A549 (cell line): Measurements from ENCODE around the gene RTBDN. TPM values are rescaled to one million over a fixed set of nuclear protein-coding genes. Genes with fewer than 3 reads are reported as not detected.

ENCODE experiments used
- ATAC-seq, 2 experiments: fragments of 200-7000 bp in 1 of 2; fragments of >200 bp in 1 of 2; cut with Nextera tagmentation in 1 of 2; cut with Tn5 transposase in 1 of 2; 3 replicates each; pipeline versions ENCODE4 v1.8.0 to v1.9.1; 2018 to 2020; ENCODE audit warnings: mild to moderate bottlenecking in 1 of 2, moderate library complexity in 1 of 2
- CTCF ChIA-PET: fragments of 300-600 bp; sonication (Branson Sonifier 250); formaldehyde crosslinking; extraction: SDS; loops from one replicate; lab custom pipeline; 2021; ENCODE audit warnings: antibody characterized with exemption, inconsistent platforms; lab: Yijun Ruan, JAX
- POLR2A ChIA-PET: fragments of 350-600 bp; formaldehyde crosslinking; extraction: SDS; loops from one replicate; lab custom pipeline; 2021; ENCODE audit warnings: antibody characterized with exemption, inconsistent platforms; lab: Yijun Ruan, JAX
- DNase-seq, 2 experiments: peaks; one replicate each; pipeline versions ENCODE4 v3.0.0 to v3.0.0-alpha.2; 2011 to 2016; ENCODE audit warnings: low read depth in 1 of 2, low spot score in 1 of 2
- FAIRE-seq: peaks from 2 replicates; lab custom pipeline; 2011; peaks lifted over from hg19 to GRCh38; lab: Jason Lieb, UNC
- H3K27ac ChIP-seq, 2 experiments: fragments of >200 bp; sonication (Bioruptor Twin); formaldehyde crosslinking; 3 replicates each; pipeline ENCODE4 v1.5.1; 2016 to 2017
- H3K4me1 ChIP-seq: fragments of >200 bp; sonication (Bioruptor Twin); formaldehyde crosslinking; 3 replicates; pipeline ENCODE4 v1.6.1; 2016
- H3K4me2 ChIP-seq: fragments of >200 bp; sonication (Bioruptor Twin); formaldehyde crosslinking; 3 replicates; pipeline ENCODE4 v1.6.1; 2016
- H3K4me3 ChIP-seq: fragments of >200 bp; sonication (Bioruptor Twin); formaldehyde crosslinking; 3 replicates; pipeline ENCODE4 v1.5.1; 2016
- H3K9me3 ChIP-seq: fragments of >200 bp; sonication (Bioruptor Twin); formaldehyde crosslinking; 3 replicates; pipeline ENCODE4 v1.6.1; 2016
- BCL3 ChIP-seq: fragments of >200 bp; sonication (Bioruptor Twin); formaldehyde crosslinking; IDR thresholded peaks from 3 replicates; pipeline ENCODE4 v1.6.1; 2016
- CBX2 ChIP-seq: fragments of 200-600 bp; sonication (generic); IDR thresholded peaks from 2 replicates; pipeline ENCODE4 v1.6.1; 2016; ENCODE audit warnings: low read depth, mild to moderate bottlenecking, borderline replicate concordance
- CBX8 ChIP-seq: fragments of 200-600 bp; sonication (generic); IDR thresholded peaks from 2 replicates; pipeline ENCODE4 v1.6.1; 2016
- CHD2 ChIP-seq: fragments of 150-350 bp; IDR thresholded peaks from 2 replicates; pipeline ENCODE4 v1.6.1; 2014; ENCODE audit warnings: low read length; ENCODE audit not compliant: partially characterized antibody
- CHD4 ChIP-seq: fragments of 200-600 bp; sonication (generic); IDR thresholded peaks from 2 replicates; pipeline ENCODE4 v1.6.1; 2016; ENCODE audit warnings: antibody characterized with exemption, mild to moderate bottlenecking, borderline replicate concordance
- CTCF ChIP-seq: fragments of >200 bp; sonication (Bioruptor Twin); formaldehyde crosslinking; IDR thresholded peaks from 3 replicates; pipeline ENCODE4 v1.5.1; 2016
- EP300 ChIP-seq, 2 experiments: fragments of >200 bp; sonication (Bioruptor Twin); formaldehyde crosslinking; IDR thresholded peaks; 2 replicates in 1 of 2; 3 replicates in 1 of 2; pipeline ENCODE4 v1.6.1; 2016 to 2017
- FOSL2 ChIP-seq, 2 experiments: fragments of 450-650 bp in 1 of 2; fragments of >200 bp in 1 of 2; sonication (Bioruptor Twin) in 1 of 2; formaldehyde crosslinking; IDR thresholded peaks; 2 replicates each; pipeline versions ENCODE4 v1.5.0 to v1.6.1; 2016 to 2020; ENCODE audit warnings: mild to moderate bottlenecking in 1 of 2, moderate library complexity in 1 of 2
- GATA3 ChIP-seq: IDR thresholded peaks from 2 replicates; pipeline ENCODE4 v1.6.1; 2012; ENCODE audit warnings: borderline replicate concordance
- HOXA7 ChIP-seq: fragments of 250-450 bp; sonication (Bioruptor Pico); IDR thresholded peaks from 2 replicates; pipeline ENCODE4 v1.5.0; 2020; ENCODE audit warnings: mild to moderate bottlenecking, moderate library complexity
- JUN ChIP-seq, 2 experiments: fragments of >200 bp; sonication (Bioruptor Twin); formaldehyde crosslinking; IDR thresholded peaks; 2 replicates in 1 of 2; 3 replicates in 1 of 2; pipeline ENCODE4 v1.6.1; 2016 to 2017
- JUNB ChIP-seq: fragments of >200 bp; sonication (Bioruptor Twin); formaldehyde crosslinking; IDR thresholded peaks from 2 replicates; pipeline ENCODE4 v1.6.1; 2016
- KDM5A ChIP-seq: fragments of 200-600 bp; sonication (generic); IDR thresholded peaks from 2 replicates; pipeline ENCODE4 v1.6.1; 2016; ENCODE audit warnings: antibody characterized with exemption, mild to moderate bottlenecking
- MAFK ChIP-seq: fragments of 450-650 bp; IDR thresholded peaks from 2 replicates; pipeline ENCODE4 v1.6.1; 2014; ENCODE audit not compliant: partially characterized antibody
- MAX ChIP-seq: IDR thresholded peaks from 2 replicates; pipeline ENCODE4 v1.6.1; 2012
- PBX3 ChIP-seq: IDR thresholded peaks from 2 replicates; pipeline ENCODE4 v1.6.1; 2012
- RARB ChIP-seq: fragments of 250-450 bp; sonication (Bioruptor Pico); IDR thresholded peaks from 2 replicates; pipeline ENCODE4 v1.8.0; 2021; ENCODE audit warnings: mild to moderate bottlenecking, moderate library complexity
- REST ChIP-seq: fragments of 200-600 bp; sonication (generic); IDR thresholded peaks from 2 replicates; pipeline ENCODE4 v1.6.1; 2016; ENCODE audit warnings: antibody characterized with exemption, mild to moderate bottlenecking, moderate library complexity
- SMC3 ChIP-seq: fragments of >200 bp; sonication (Bioruptor Twin); formaldehyde crosslinking; IDR thresholded peaks from 3 replicates; pipeline ENCODE4 v1.6.1; 2018; ENCODE audit warnings: inconsistent platforms
- USF2 ChIP-seq: fragments of 450-650 bp; IDR thresholded peaks from 2 replicates; pipeline ENCODE4 v1.6.1; 2014; ENCODE audit warnings: antibody characterized with exemption
- ZC3H11A ChIP-seq: fragments of 450-650 bp; IDR thresholded peaks from 2 replicates; pipeline ENCODE4 v1.6.1; 2014; ENCODE audit warnings: antibody characterized with exemption, mild to moderate bottlenecking
- ZFP36 ChIP-seq: fragments of 450-650 bp; IDR thresholded peaks from 2 replicates; pipeline ENCODE4 v1.6.1; 2014; ENCODE audit warnings: borderline replicate concordance; ENCODE audit not compliant: partially characterized antibody
- WGBS: methylation state at CpG from one replicate; pipeline ENCODE4 v1.1.6; 2017; ENCODE audit errors: missing lambda C conversion rate; 5-methylcytosine and 5-hydroxymethylcytosine counted together
- polyA plus RNA-seq, 4 experiments: library from polyadenylated mRNA; depleted of rRNA in 3 of 4; stranded (reverse); fragments of >200 nt; fragmentation: RNase III in 1 of 4; extraction: RNeasy Plus Mini Kit Qiagen cat#74134 plus additional on column Dnase treatment in 1 of 4; gene quantifications; 2 replicates in 3 of 4; 3 replicates in 1 of 4; pipeline ENCODE4 v1.2.3, GENCODE V29; 2011 to 2017

RTBDN gene
- polyA plus RNA-seq, 2 of the 4 experiments (the other 2 are of a cell fraction): 0.09 to 0.25 TPM

GRCh38 chr19:12784394-12784870 is 49.9 kb downstream of the RTBDN start:
- peak overlapping the region; percentile 96 to 99 for H3K27ac ChIP-seq
- TF ChIP-seq HOXA7 (CRISPR knock-in tag): 0 out of 2 replicates have a peak, but pooled peaks have one; percentile 20
- TF ChIP-seq MAFK: peak; percentile 7
- TF ChIP-seq CBX2: no peak
- TF ChIP-seq, all 56 proteins: peak for 2
- ChIA-PET CTCF (no interaction called here), POLR2A (no interaction called here)
- WGBS: 37% methylated on average over 10 of the region's 10 CpGs
- DNase-seq (no peak), FAIRE-seq (no peak), ATAC-seq (peak; percentile 0 to 6; a peak in 4 of 6 replicates)
- Histone ChIP-seq H3K9me3 (no peaks in the 10 kb centered on the region), H3K4me2 (peak overlapping the region; percentile 99), H3K4me3 (no peak overlapping the region), H3K4me1 (peaks cover 80% of the 10 kb centered on the region)

GRCh38 chr19:12783849-12784393 is 50.5 kb downstream of the RTBDN start:
- Histone ChIP-seq H3K27ac (peak overlapping the region; percentile 96 to 99), H3K9me3 (no peaks in the 10 kb centered on the region), H3K4me3 (peak overlapping the region; percentile 44; the same call in 2 of the 3 replicates), H3K4me1 (peaks cover 82% of the 10 kb centered on the region), H3K4me2 (peak overlapping the region; percentile 99)
- FAIRE-seq: no peak
- peak; percentile 15 to 45 for ATAC-seq
- POLR2A ChIA-PET: interaction anchor here (2.0 kb wide), 1 partner anchor 8 kb away, joined by 27 read pairs; the partner anchor contains the start of gene JUNB
- TF ChIP-seq CHD4 (no peak), JUNB (no peak), RARB (peak; percentile 74; the same call in 1 of the 2 replicates), PBX3 (no peak), BCL3 (peak; percentile 65; the same call in 2 of the 3 replicates), CTCF (no peak), USF2 (no peak), FOSL2 (IDR thresholded peaks at IDR 0.05) (0 out of 2 replicates have a peak, but pooled peaks have one; percentile 12), FOSL2 (CRISPR knock-in tag; IDR thresholded peaks at IDR 0.05) (peak; percentile 64), CHD2 (no peak), ZFP36 (no peak), REST (no peak), JUN (IDR thresholded peaks at IDR 0.05) (peak in 1 of 2 experiments; percentile 88; a peak in 4 of 5 replicates), EP300 (IDR thresholded peaks at IDR 0.05) (peak; percentile 89 to 96), ZC3H11A (no peak), GATA3 (peak; percentile 82), KDM5A (no peak), CBX8 (no peak), SMC3 (peak; percentile 14; the same call in 1 of the 3 replicates), MAX (peak; percentile 64)
- CTCF ChIA-PET: interaction anchor here (0.6 to 29.7 kb wide), 4 partner anchors 8 to 1839 kb away, joined by 3 to 725 read pairs (median 14); partner anchors contain the start of genes BEST2, GET3, JUNB and TRIR
- peak in 1 of 2 experiments; percentile 87 for DNase-seq
- WGBS: 0% methylated on average over 1 of the region's 19 CpGs
